A549 treated with DMSO at 1 μM for 4 hours (cell line): ENCODE data around the gene THSD8. TPM values are rescaled to one million over a fixed set of nuclear protein-coding genes. Genes with fewer than 3 reads are reported as not detected.

Source experiments
- total RNA-seq: library from RNA; stranded (reverse); fragments of 200-300 nt; extraction: Qiagen RNA extraction; gene quantifications from 5 replicates; pipeline ENCODE4 v1.2.3, GENCODE V29; 2022; ENCODE audit warnings: low read depth

Gene THSD8
- total RNA-seq = 0.90 to 13.2 TPM (median 10.8 TPM) in 5 replicates

DNA sequence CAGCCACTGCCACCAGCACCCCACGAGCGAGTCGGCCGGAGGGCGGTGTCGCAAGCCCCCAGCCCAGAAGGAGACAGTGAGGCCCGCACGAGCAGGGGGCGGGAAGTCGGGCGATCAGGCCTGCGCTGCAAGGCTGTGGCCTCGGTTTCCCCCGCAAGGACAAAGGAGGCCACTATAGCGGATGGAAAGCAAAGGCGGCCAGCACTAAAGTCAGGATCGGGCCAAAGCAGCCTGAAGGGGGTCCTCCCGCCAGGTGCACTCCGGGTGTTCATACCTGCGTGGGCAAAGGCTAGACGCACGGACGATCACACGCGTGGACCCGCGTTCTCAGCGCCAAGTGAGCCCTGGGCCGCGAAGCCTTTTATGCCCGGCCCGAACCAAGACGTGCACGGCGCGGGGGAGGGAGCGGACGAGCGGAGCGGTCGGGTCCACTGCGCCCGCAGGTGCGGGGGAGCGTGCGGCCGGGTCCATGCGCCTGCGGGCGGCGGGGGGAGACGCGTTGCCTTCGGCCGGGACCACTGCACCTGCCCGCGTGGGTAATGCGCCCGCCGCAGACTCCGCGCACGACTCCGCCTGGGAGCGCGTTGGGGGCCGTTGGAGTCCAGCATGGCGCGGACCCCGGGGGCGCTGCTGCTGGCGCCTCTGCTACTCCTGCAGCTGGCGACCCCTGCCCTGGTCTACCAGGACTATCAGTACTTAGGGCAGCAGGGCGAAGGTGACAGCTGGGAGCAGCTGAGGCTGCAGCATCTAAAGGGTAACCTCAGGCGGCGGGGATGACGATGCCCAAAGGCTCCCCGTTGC is at the start of gene THSD8, which contains the start of gene PRDX2:
TSS of gene THSD8 (plus strand) at position 604 of the 801 bp plus-strand sequence. CDS start at position 607, 3 bp downstream.
TSS of gene PRDX2 (minus strand) at position 335 of the 801 bp plus-strand sequence. CDS start 539 bp downstream, outside the sequence.

DNA sequence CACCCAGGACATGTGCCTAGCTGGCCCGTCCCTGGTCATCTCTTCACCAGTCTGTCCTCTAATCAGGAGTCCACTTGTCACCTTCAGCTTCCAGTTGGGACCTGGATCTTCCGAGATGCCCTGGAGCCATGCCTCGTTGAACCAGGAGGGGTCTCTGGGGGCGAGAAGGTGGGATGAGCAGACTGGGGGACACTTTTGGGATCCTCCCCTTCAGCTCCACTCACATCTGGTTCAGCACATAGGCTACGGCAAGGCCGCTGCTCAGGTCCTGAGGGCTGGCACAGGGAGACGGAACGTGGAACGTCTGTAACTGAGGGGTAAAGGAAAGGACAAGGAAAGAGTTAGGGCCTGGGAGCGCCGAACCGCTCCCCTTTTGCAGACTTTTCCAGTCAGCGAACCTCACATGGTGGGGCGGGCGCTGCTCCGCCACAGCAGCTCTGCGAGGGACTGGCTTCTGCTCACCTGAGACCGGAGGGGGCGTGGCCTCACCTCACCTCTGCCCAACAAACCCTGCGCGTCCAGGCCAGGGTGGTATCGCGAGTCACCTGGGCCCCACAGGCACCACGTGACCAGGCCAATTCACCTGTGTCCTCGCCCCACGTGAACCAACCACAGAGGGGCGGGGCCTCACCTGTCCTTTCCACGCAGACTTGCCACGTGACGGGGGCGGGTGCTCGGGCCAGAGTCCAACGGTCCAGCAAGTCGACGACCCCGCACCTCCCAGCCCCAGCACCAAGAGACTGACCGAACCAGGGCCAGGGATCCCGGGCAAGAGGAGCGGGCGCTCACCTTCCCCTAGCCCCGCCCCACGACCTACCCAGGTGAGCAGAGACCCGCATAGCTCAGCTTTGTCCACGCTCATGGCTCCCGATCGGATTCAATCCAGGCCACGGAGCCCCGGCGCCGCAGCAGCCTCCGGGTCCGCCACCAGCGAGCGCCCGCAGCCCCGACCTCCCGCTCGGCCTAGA is 27.0 kb upstream of the THSD8 start, which contains the start of gene HOOK2:
TSS of gene HOOK2 (minus strand) at position 965 of the 968 bp plus-strand sequence. CDS start at position 862, 103 bp downstream.

DNA sequence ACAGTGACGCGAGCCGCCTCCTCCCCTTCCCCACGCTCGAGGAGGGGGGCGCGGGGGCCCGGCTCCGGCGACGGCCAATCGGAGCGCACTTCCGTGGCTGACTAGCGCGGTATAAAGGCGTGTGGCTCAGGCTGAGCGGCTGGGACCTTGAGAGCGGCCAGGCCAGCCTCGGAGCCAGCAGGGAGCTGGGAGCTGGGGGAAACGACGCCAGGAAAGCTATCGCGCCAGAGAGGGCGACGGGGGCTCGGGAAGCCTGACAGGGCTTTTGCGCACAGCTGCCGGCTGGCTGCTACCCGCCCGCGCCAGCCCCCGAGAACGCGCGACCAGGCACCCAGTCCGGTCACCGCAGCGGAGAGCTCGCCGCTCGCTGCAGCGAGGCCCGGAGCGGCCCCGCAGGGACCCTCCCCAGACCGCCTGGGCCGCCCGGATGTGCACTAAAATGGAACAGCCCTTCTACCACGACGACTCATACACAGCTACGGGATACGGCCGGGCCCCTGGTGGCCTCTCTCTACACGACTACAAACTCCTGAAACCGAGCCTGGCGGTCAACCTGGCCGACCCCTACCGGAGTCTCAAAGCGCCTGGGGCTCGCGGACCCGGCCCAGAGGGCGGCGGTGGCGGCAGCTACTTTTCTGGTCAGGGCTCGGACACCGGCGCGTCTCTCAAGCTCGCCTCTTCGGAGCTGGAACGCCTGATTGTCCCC is 10.4 kb upstream of the THSD8 start, which contains the start of gene JUNB:
TSS of gene JUNB (plus strand) at position 142 of the 706 bp plus-strand sequence. CDS start at position 428, 286 bp downstream.

DNA sequence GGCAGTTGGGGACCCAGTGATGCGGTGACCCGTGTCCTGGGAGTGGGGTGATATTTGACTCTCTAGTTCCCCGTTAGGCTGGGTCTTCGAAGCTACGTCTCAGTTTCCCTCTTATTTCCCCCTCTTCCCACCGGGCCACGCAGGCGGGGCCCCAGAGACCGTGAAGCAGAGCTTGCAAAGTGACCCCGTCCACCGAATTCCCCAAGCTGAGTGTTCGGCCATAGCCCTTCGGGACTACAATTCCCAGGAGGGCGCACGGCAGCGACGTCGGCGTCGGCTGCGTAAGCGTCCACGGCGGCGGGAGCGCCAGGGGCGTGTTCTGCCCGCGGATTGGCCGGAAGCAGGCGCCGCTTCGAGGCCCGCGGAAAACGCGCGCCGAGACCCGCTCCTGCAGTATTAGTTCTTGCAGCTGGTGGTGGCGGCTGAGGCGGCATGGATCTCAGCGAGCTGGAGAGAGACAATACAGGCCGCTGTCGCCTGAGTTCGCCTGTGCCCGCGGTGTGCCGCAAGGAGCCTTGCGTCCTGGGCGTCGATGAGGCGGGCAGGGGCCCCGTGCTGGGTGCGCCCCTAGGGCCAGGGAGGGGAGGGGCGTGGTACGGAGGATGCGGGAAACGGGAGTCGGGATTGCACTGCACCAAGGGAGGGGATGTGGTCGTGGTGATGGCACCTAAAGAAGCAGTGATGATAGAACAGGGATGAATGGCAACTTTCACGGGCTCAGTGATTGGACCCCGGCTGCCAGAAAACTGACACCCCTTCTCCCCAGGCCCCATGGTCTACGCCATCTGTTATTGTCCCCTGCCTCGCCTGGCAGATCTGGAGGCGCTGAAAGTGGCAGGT is 4.6 kb downstream of the THSD8 start, which contains the start of gene RNASEH2A:
TSS of gene RNASEH2A (plus strand) at position 343 of the 840 bp plus-strand sequence. CDS start at position 433, 90 bp downstream.

DNA sequence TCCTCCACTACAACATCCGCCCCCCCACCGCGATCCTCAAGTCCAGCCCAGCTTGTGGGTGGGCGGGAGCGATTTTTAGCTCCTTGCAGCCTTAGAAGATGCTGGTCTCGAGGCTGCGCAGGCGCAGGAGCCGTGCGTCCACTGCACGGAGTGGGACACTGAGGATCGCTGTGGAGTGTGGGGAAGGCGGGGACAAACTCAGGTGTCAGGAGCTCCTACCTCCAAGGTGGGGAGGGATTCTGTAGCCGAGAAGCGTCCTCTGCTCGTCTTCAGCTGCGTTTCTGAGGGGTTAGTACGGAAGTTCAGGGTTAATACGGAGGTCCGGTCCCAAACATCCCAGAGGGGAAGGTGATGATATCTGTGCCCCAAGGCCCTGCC is 32.7 kb downstream of the THSD8 start, which contains the start of gene RTBDN:
TSS of gene RTBDN (minus strand) at position 14 of the 378 bp plus-strand sequence. CDS start 4,600 bp downstream, outside the sequence.

DNA sequence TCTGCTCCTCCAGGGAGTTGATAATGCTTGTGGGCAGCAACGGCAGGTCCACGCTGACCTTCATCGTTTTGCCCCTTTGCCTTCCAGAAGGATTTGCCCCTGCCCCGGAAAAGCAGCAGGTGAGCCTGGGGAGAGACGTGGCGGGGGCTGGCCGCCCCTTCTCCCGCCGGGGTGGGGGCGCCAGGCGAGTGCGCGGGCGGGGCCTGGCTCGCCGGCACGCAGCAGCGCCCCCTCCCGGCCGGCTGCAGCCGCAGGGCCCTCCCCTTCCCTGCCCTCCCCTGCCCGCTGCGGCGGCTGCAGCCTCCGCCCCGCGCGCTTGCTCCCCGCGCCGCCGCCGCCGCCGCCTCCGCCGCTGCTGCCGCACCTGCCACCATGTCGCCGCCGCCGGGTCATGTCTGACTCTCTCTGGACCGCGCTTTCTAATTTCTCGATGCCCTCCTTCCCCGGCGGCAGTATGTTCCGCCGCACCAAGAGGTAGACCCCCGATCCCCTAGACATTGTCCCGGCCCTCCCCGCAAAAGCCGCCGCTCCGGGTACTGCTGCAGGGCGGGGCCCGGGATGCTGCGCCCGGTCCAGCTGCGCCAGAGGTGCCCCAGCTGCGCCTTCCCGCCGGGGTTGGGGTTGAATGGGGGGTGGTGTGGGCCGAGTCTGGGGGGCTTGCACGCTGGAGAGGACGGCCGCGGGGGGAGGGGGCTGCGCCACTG is 36.5 kb downstream of the THSD8 start, which contains the start of gene MAST1:
TSS of gene MAST1 (plus strand) at position 334 of the 704 bp plus-strand sequence. CDS start at position 392, 58 bp downstream.

Other genes starting within 250 kb of the THSD8 start
- 0.62 to 1.1 TPM (median 0.84 TPM) in 5 replicates for gene ZNF490, start 191.3 kb upstream of the THSD8 start, total RNA-seq
- 4.7 to 6.6 TPM (median 6.2 TPM) in 5 replicates for gene ZNF791, start 191.1 kb upstream of the THSD8 start, total RNA-seq
- 19.1 to 24.4 TPM (median 20.1 TPM) in 5 replicates for gene MAN2B1, start 135.3 kb upstream of the THSD8 start, total RNA-seq
- gene WDR83, start 135.3 kb upstream of the THSD8 start, total RNA-seq = 9.0 to 11.7 TPM (median 10.3 TPM) in 5 replicates
- 38.6 to 51.8 TPM (median 48.5 TPM) in 5 replicates for gene DHPS, start 120.2 kb upstream of the THSD8 start, total RNA-seq
- gene GNG14, start 114.1 kb upstream of the THSD8 start, total RNA-seq = not detected in 5 replicates
- gene FBXW9, start 105.4 kb upstream of the THSD8 start, total RNA-seq = 10.8 to 13.2 TPM (median 12.6 TPM) in 5 replicates
- gene TNPO2, start 78.1 kb upstream of the THSD8 start, total RNA-seq = 29.7 to 36.8 TPM (median 36.6 TPM) in 5 replicates
- gene TRIR, start 67.4 kb upstream of the THSD8 start, total RNA-seq = 135 to 200 TPM (median 176 TPM) in 5 replicates
- 78.4 to 98.3 TPM (median 91.2 TPM) in 5 replicates for gene GET3, start 64.6 kb upstream of the THSD8 start, total RNA-seq
- gene BEST2, start 50.3 kb upstream of the THSD8 start, total RNA-seq = 0.06 TPM in 1 of 5 replicates, not detected in the others
- 7.2 to 12.1 TPM (median 10.4 TPM) in 5 replicates for gene HOOK2, start 26.5 kb upstream of the THSD8 start, total RNA-seq
- gene JUNB, start 10.6 kb upstream of the THSD8 start, total RNA-seq = 96.9 to 138 TPM (median 119 TPM) in 5 replicates
- gene PRDX2, start 269 bp upstream of the THSD8 start, total RNA-seq = 0.59 to 0.91 TPM (median 0.74 TPM) in 5 replicates
- gene RNASEH2A, start 4.5 kb downstream of the THSD8 start, total RNA-seq = 37.4 to 49.2 TPM (median 44.4 TPM) in 5 replicates
- gene RTBDN, start 32.5 kb downstream of the THSD8 start, total RNA-seq = 0.24 to 0.26 TPM in 2 of 5 replicates, not detected in the others
- gene MAST1, start 36.4 kb downstream of the THSD8 start, total RNA-seq = 1.9 to 2.9 TPM (median 2.2 TPM) in 5 replicates
- 26.8 to 32.2 TPM (median 29.9 TPM) in 5 replicates for gene DNASE2, start 79.4 kb downstream of the THSD8 start, total RNA-seq
- gene KLF1, start 85.1 kb downstream of the THSD8 start, total RNA-seq = 0.06 TPM in 1 of 5 replicates, not detected in the others
- gene GCDH, start 89.1 kb downstream of the THSD8 start, total RNA-seq = 7.9 to 10.8 TPM (median 8.8 TPM) in 5 replicates
- 0.31 to 0.57 TPM (median 0.46 TPM) in 5 replicates for gene SYCE2, start 117.2 kb downstream of the THSD8 start, total RNA-seq
- 68.3 to 85.5 TPM (median 73.0 TPM) in 5 replicates for gene FARSA, start 131.6 kb downstream of the THSD8 start, total RNA-seq
- gene CALR, start 136.5 kb downstream of the THSD8 start, total RNA-seq = 516 to 561 TPM (median 539 TPM) in 5 replicates
- 71.4 to 85.6 TPM (median 80.8 TPM) in 5 replicates for gene RAD23A, start 143.8 kb downstream of the THSD8 start, total RNA-seq
- 28.0 to 55.0 TPM (median 47.7 TPM) in 5 replicates for gene GADD45GIP1, start 155.2 kb downstream of the THSD8 start, total RNA-seq
- 0.07 to 0.13 TPM (median 0.11 TPM) in 3 of 5 replicates, not detected in the others for gene DAND5, start 167.5 kb downstream of the THSD8 start, total RNA-seq
- gene NFIX, start 193.4 kb downstream of the THSD8 start, total RNA-seq = 4.0 to 5.8 TPM (median 4.2 TPM) in 5 replicates